GM12865 (cell line): ENCODE measurements around the gene ZNF326.
"Not testable (repeated sequence)": the region's sequence is repeated elsewhere in the genome, so short reads cannot be mapped to it uniquely, and the experiment has no call there.

ENCODE experiments used
- DNase-seq: peaks from one replicate; pipeline ENCODE4 v3.0.0; 2010; ENCODE audit warnings: low read depth
- H3K4me3 ChIP-seq: 2 replicates; pipeline ENCODE4 v1.5.1; 2011; ENCODE audit warnings: mild to moderate bottlenecking, low read depth, low read length, control low read depth
- CTCF ChIP-seq: IDR thresholded peaks from 2 replicates; pipeline ENCODE4 v1.5.1; 2011; ENCODE audit warnings: low read length, control low read depth, low read depth, inconsistent platforms; ENCODE audit not compliant: insufficient read depth; ENCODE audit errors: missing control alignments

Gene ZNF326

GRCh38 chr1:89989799-89990198 lies 5.1 kb upstream of the ZNF326 start:
- H3K4me3 ChIP-seq = no peak overlapping the region
- TF ChIP-seq CTCF = no peak
- DNase-seq = no peak

- TF ChIP-seq CTCF = no peak
- DNase-seq = no peak
- no peak overlapping the region for H3K4me3 ChIP-seq
Observed at GRCh38 chr1:89990976-89991831, 3.7 kb upstream of the ZNF326 start.

GRCh38 chr1:89993541-89993940 lies 1.4 kb upstream of the ZNF326 start:
- no peak overlapping the region for H3K4me3 ChIP-seq
- no peak for DNase-seq
- TF ChIP-seq CTCF = no peak

GRCh38 chr1:89994231-89994804 lies 592 bp upstream of the ZNF326 start:
- H3K4me3 ChIP-seq = peak overlapping the region; percentile 72
- peak; percentile 11 for DNase-seq
- TF ChIP-seq CTCF = no peak

- peak overlapping the region; percentile 72 for H3K4me3 ChIP-seq
- DNase-seq = no peak
- no peak for TF ChIP-seq CTCF
Observed at GRCh38 chr1:89995598-89996449, 914 bp downstream of the ZNF326 start.

GRCh38 chr1:89996450-89997110 lies 1.7 kb downstream of the ZNF326 start:
- TF ChIP-seq CTCF = no peak
- peak overlapping the region; percentile 72 for H3K4me3 ChIP-seq
- DNase-seq = no peak

- DNase-seq, H3K4me3 ChIP-seq: not testable (repeated sequence)
Observed at GRCh38 chr1:89997152-89997551, 2.2 kb downstream of the ZNF326 start.
